GM10266 (cell line): Measurements from ENCODE around the gene PRUNE2.
"Not testable (repeated sequence)": the region's sequence is repeated elsewhere in the genome, so short reads cannot be mapped to it uniquely, and the experiment has no call there.

Experiments used
- DNase-seq: peaks from one replicate; pipeline ENCODE4 v3.0.0; 2012; ENCODE audit errors: extremely low spot score
- TF ChIP-seq, protein P1 (sequence below): IDR thresholded peaks from 2 replicates; pipeline ENCODE4 v1.5.1; 2012; ENCODE audit warnings: mild to moderate bottlenecking, low read depth; ENCODE audit not compliant: control insufficient read depth, insufficient read depth; ENCODE audit errors: missing control alignments

The PRUNE2 gene

DNA sequence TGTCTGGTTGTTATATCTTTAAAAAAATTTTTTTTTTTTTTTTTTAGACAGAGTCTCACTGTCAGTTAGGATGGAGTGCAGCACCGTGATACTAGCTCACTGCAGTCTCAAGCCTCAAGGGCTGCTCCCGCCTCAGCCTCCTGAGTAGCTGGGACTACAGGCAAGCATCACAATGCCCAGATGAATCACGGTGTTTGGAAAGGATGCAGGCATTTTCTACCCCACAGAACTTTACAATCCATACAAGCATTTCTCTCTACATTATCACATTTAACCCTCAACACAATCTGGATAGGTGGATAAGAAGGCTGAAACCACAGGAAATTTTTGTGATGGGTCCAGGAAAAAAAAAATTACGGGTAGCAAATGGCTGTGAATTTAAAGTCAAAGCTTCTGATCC is 147.4 kb downstream of the PRUNE2 start:
- TF ChIP-seq, protein P1, sequence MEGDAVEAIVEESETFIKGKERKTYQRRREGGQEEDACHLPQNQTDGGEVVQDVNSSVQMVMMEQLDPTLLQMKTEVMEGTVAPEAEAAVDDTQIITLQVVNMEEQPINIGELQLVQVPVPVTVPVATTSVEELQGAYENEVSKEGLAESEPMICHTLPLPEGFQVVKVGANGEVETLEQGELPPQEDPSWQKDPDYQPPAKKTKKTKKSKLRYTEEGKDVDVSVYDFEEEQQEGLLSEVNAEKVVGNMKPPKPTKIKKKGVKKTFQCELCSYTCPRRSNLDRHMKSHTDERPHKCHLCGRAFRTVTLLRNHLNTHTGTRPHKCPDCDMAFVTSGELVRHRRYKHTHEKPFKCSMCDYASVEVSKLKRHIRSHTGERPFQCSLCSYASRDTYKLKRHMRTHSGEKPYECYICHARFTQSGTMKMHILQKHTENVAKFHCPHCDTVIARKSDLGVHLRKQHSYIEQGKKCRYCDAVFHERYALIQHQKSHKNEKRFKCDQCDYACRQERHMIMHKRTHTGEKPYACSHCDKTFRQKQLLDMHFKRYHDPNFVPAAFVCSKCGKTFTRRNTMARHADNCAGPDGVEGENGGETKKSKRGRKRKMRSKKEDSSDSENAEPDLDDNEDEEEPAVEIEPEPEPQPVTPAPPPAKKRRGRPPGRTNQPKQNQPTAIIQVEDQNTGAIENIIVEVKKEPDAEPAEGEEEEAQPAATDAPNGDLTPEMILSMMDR: no peak
- no peak for DNase-seq

- no peak for DNase-seq
- TF ChIP-seq, protein P1: no peak
Measured at GRCh38 chr9:76756941-76757673, 148.8 kb downstream of the PRUNE2 start.

DNA sequence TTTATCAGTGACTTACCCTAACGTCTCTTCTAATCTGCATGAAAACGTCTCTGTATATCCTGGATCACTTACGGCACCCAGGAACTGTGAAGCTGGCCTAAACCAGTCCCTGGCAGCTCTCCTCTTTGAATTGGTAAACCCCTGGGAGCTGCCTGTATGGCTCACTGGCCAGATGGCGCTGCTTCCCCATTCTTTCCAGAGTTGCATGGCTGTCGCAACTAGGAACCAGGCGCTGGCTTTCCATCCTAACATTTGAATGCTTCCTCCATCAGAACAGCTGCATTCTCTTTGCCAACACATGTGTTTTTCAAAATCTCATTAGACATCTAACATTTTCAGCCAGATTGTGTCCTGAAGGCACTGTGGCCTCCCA is 149.7 kb downstream of the PRUNE2 start:
- DNase-seq: no peak

GRCh38 chr9:76751001-76751400 is 154.9 kb downstream of the PRUNE2 start:
- no peak for DNase-seq
- TF ChIP-seq, protein P1: no peak

More for the DNA sequence above, 149.7 kb downstream of the PRUNE2 start:
- TF ChIP-seq, protein P1: peak; percentile 27

DNA sequence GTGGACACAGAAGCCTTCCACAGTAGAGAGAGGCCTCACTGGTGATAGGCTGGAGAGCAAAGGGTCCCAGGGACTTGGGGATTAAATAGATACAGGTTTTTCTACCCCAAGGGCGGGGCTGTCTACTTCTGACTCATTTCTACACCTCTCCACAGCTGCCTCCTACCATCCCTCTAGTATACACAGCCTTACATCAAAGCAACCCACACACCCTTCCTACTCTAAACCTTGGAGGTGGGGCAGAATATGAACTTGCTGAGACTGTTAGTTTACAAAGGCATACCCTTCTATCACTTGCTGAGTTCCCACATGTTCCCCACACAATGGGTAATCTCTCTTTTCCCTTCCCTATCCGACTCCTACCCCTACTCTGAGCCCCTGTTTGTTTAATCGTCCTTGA is 161.6 kb downstream of the PRUNE2 start:
- DNase-seq: peak; percentile 36
- TF ChIP-seq, protein P1: no peak

GRCh38 chr9:76743931-76744330 is 162.0 kb downstream of the PRUNE2 start:
- TF ChIP-seq, protein P1: no peak
- no peak for DNase-seq

GRCh38 chr9:76742890-76743289 is 163.0 kb downstream of the PRUNE2 start:
- not testable (repeated sequence) for DNase-seq

DNA sequence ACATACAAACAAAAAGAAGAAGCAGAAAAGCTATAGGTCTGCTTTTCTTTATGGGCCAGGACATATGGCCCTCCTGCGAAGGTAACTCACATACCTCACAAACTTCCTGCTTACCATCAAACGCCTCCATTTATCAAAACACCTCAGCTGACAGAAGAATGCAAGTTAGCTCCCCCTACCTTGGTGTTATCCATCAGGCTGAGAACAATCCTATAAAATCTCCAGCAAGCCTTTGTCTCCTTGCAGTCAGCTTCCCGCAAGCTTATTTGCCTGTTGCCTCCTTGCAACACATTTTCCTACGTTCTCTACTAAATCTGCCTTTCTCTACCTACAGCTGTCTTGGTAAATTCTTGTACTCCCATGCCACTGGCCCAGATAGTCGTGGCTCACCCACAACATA is 164.4 kb downstream of the PRUNE2 start:
- TF ChIP-seq, protein P1: no peak
- DNase-seq: no peak
